ENCODE measurements around the gene MYCL.

DNA sequence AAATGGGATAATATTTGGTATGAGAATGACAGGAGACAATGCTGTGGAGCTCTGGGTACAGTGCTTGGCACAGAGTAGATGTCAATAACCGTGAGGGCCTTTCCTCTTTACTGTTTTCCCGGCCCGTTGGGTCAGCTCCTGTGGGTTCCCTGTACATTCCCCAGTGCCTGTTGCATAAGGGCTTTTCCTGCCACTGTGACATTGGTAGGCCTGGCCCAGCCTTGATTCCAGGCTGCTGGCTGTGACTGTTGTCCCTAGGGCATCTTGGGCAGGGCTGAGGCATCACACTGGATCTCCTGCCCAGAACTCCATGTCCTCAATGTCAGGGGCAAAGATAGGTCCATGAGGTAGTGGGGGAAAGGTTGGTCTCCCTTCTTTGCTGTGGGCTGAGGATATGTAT lies 25.8 kb upstream of the MYCL start:
- TF ChIP-seq, protein P1, sequence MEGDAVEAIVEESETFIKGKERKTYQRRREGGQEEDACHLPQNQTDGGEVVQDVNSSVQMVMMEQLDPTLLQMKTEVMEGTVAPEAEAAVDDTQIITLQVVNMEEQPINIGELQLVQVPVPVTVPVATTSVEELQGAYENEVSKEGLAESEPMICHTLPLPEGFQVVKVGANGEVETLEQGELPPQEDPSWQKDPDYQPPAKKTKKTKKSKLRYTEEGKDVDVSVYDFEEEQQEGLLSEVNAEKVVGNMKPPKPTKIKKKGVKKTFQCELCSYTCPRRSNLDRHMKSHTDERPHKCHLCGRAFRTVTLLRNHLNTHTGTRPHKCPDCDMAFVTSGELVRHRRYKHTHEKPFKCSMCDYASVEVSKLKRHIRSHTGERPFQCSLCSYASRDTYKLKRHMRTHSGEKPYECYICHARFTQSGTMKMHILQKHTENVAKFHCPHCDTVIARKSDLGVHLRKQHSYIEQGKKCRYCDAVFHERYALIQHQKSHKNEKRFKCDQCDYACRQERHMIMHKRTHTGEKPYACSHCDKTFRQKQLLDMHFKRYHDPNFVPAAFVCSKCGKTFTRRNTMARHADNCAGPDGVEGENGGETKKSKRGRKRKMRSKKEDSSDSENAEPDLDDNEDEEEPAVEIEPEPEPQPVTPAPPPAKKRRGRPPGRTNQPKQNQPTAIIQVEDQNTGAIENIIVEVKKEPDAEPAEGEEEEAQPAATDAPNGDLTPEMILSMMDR (IDR thresholded peaks at IDR 0.05): no peak
- no peak for TF ChIP-seq EP300 (IDR thresholded peaks at IDR 0.05)
- no peak for TF ChIP-seq POLR2A (IDR thresholded peaks at IDR 0.05)

Data from upper lobe of left lung (tissue), 4 donors.